ENCODE data around the gene VIM. TPM values are rescaled to one million over a fixed set of nuclear protein-coding genes. Genes with fewer than 3 reads are reported as not detected.

VIM gene
- total RNA-seq, 1 experiment from 2014 or later = 7.2 TPM

GRCh38 chr10:17237915-17238444 lies 9.9 kb downstream of the VIM start (continued):
- TF ChIP-seq, protein P1, sequence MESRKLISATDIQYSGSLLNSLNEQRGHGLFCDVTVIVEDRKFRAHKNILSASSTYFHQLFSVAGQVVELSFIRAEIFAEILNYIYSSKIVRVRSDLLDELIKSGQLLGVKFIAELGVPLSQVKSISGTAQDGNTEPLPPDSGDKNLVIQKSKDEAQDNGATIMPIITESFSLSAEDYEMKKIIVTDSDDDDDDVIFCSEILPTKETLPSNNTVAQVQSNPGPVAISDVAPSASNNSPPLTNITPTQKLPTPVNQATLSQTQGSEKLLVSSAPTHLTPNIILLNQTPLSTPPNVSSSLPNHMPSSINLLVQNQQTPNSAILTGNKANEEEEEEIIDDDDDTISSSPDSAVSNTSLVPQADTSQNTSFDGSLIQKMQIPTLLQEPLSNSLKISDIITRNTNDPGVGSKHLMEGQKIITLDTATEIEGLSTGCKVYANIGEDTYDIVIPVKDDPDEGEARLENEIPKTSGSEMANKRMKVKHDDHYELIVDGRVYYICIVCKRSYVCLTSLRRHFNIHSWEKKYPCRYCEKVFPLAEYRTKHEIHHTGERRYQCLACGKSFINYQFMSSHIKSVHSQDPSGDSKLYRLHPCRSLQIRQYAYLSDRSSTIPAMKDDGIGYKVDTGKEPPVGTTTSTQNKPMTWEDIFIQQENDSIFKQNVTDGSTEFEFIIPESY (IDR thresholded peaks at IDR 0.05; ENCODE audit: extremely low read depth, insufficient replicate concordance, low read length) = no peak
- no peak for TF ChIP-seq SIN3A (IDR thresholded peaks at IDR 0.05; ENCODE audit: low read depth)
- TF ChIP-seq EZH2phosphoT487 (IDR thresholded peaks at IDR 0.05; ENCODE audit: borderline replicate concordance) = no peak
- no peak for TF ChIP-seq JUND (IDR thresholded peaks at IDR 0.05)
- no peak for TF ChIP-seq CTCF (IDR thresholded peaks at IDR 0.05 in 2 of 3, conservative IDR thresholded peaks at IDR 0.05 in 1 of 3; ENCODE audit: borderline replicate concordance in 1 of 3, insufficient read depth in 1 of 3, low read depth in 2 of 3, low read length in 2 of 3)

GRCh38 chr10:17238445-17239291 lies 10.6 kb downstream of the VIM start:
- Histone ChIP-seq H3K9me3 (ENCODE audit: control insufficient read depth in 1 of 2, insufficient read depth in 1 of 2, low read depth in 1 of 2, low read length in 2 of 2) (no peaks in the 10 kb centered on the region), H3K4me3 (replicated peaks in 1 of 2; ENCODE audit: low read depth in 1 of 2, low read length in 2 of 2) (no peak overlapping the region), H2AFZ (ENCODE audit: low read depth, low read length, poor library complexity, severe bottlenecking) (no peak overlapping the region), H3K27me3 (ENCODE audit: insufficient read depth, low read length) (no peaks in the 10 kb centered on the region), H4K20me1 (ENCODE audit: insufficient read depth) (no peaks in the 10 kb centered on the region), H3K9ac (ENCODE audit: low read length) (no peak overlapping the region), H3K9me2 (ENCODE audit: insufficient read depth) (no peaks in the 10 kb centered on the region), H3K79me2 (ENCODE audit: insufficient read depth, low read length) (no peaks in the 10 kb centered on the region), H3K36me3 (ENCODE audit: control insufficient read depth in 1 of 2, insufficient read depth in 2 of 2, low read length in 2 of 2) (no peaks in the 10 kb centered on the region), H3K27ac (ENCODE audit: low read depth, low read length) (no peak overlapping the region), H3K4me1 (ENCODE audit: control insufficient read depth in 1 of 2, insufficient read depth in 2 of 2, low read length in 2 of 2) (no peaks in the 10 kb centered on the region), H3K4me2 (ENCODE audit: low read length) (no peak overlapping the region)
- POLR2A ChIA-PET = no interaction called here
- TF ChIP-seq TCF7L2 (IDR thresholded peaks at IDR 0.05; ENCODE audit: borderline replicate concordance, extremely low read depth, insufficient read depth, insufficient read length) (no peak), SP1 (IDR thresholded peaks at IDR 0.05; ENCODE audit: low read depth) (no peak), CBX3 (IDR thresholded peaks at IDR 0.05; ENCODE audit: low read depth) (no peak), RAD21 (IDR thresholded peaks at IDR 0.05; ENCODE audit: low read depth) (no peak), ZNF274 (IDR thresholded peaks at IDR 0.05; ENCODE audit: low read depth, low read length) (no peak), ELF1 (IDR thresholded peaks at IDR 0.05; ENCODE audit: borderline replicate concordance, low read depth) (no peak), CEBPB (IDR thresholded peaks at IDR 0.05; ENCODE audit: low read depth) (no peak), MAX (IDR thresholded peaks at IDR 0.05) (no peak), EGR1 (IDR thresholded peaks at IDR 0.05; ENCODE audit: low read depth) (no peak)
- TF ChIP-seq, protein P1 (IDR thresholded peaks at IDR 0.05; ENCODE audit: extremely low read depth, insufficient replicate concordance, low read length) = no peak
- RAD21 ChIA-PET (ENCODE audit: low non-redundant PET in 1 of 2, low total read pairs in 2 of 2, uncharacterized antibody in 2 of 2, unreplicated experiment in 2 of 2) = no interaction called here
- CTCF ChIA-PET = no interaction called here
- intact Hi-C loops (cut with micrococcal nuclease) = loop anchor here (10.0 kb wide), 1 partner anchor 174 kb away; no protein-coding TSS in a partner anchor
- ATAC-seq = no peak
- BruUV-seq (replicated peaks) = no TSS peak
- DNase-seq (ENCODE audit: low read depth, low spot score) = no peak

Measured in HCT116 (cell line).